GM21619 (cell line): Measurements from ENCODE around the gene NRIP3.

ENCODE experiments used
- ATAC-seq: cut with Tn5 transposase; IDR thresholded peaks from one replicate; pipeline ENCODE4 v1.9.1; 2021; ENCODE audit not compliant: unreplicated experiment

The NRIP3 gene

GRCh38 chr11:8933931-8934330, 69.9 kb downstream of the NRIP3 start:
- ATAC-seq, result no peak

- ATAC-seq, result no peak
Observed at GRCh38 chr11:8932564-8933180, 71.1 kb downstream of the NRIP3 start, which contains the start of gene C11orf16. C11orf16 (minus strand) TSS chr11:8932947; CDS start chr11:8932308, 639 bp downstream.
